Non-pigmented ciliary epithelial cell (primary cell): ENCODE measurements around the gene RUBCNL.
"Not testable (repeated sequence)": the region's sequence is repeated elsewhere in the genome, so short reads cannot be mapped to it uniquely, and the experiment has no call there.

Experiments
- DNase-seq: peaks from one replicate; pipeline ENCODE4 v3.0.0-alpha.2; 2010; ENCODE audit warnings: low read depth

Gene RUBCNL

GRCh38 chr13:46387064-46387851 is at the start of gene RUBCNL:
RUBCNL (minus strand) TSS chr13:46387252; CDS start chr13:46372475, 14,777 bp downstream.
- no peak for DNase-seq

- DNase-seq = not testable (repeated sequence)
Measured at GRCh38 chr13:46429558-46429957, 42.5 kb upstream of the RUBCNL start.

GRCh38 chr13:46405457-46405856 is 18.4 kb upstream of the RUBCNL start:
- no peak for DNase-seq

DNA sequence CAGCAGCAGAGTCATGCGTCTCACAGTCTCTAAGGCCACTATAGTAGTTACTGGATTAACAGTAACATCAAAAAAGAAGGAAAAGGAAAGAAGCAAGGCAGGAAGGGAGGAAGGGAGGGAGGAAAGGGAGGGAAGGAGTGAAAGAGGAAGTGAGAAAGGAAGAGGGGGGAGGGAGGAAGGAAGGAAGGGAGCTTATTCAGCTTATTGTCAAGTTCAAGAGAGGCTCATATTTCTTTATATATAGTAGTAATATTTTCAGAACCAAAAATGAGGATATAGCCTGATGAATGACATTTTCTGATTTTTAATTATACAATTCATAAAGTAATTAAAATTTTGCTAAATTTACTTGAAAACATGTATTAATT is 17.7 kb upstream of the RUBCNL start:
- DNase-seq = no peak

DNA sequence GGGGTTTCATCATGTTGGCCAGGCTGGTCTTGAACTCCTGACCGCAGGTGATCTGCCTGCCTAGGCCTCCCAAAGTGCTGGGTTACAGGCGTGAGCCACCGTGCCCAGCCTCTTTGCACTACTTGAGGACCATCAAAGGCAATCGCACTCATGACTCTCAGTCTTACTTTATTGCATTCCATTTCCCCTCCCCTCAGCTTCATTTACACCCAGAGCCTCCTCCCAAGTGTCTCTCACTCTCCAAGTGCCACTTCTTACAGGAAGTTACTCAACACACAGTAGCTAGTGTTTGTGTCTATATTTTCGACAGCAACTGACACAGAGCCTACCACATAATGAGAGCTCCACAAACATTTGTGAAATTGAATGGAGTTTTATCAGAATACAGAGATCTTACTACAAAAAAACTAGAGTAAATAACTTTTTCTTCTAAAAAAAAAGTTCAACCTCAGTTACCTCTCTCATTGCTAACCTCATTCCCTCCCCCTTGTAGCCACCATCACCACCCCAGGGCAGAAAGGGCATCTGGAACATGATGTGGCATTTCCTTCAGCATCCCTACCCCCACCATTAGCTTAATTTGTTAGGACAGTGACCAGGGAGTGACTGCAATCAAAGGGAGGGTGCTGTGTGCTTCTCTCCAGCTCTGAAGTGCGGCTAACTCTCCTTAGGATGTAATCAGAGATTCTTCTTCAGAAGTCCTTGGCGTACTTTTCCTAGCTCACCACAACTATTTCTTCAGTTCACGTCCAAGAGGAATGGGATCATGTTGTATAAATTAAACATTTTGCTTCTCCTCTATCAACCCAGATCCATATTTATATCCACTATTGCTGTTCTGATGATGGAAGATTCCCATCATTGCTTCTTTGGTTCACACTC is 17.0 kb upstream of the RUBCNL start:
- no peak for DNase-seq

DNA sequence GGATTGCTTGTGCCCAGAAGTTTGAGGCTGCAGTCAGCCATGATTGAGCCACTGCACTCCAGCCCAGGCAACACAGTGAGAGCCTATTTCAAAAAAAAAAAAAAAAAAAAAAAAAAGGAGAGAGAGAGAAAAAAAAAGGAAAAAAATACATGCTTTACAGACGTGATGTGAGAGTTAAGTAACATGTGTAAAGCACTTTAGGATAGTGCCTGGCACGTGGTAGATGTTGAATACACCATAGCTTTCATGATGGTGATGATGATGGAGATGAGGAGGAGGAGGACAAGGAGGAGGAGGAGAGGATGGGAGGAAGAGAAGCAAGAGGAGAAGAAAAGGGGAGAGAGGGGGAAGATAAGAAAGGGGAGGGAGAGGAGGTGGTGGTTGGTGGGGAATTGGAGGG is 15.1 kb upstream of the RUBCNL start:
- DNase-seq = no peak

- no peak for DNase-seq
Measured at GRCh38 chr13:46401432-46401831, 14.4 kb upstream of the RUBCNL start.

DNA sequence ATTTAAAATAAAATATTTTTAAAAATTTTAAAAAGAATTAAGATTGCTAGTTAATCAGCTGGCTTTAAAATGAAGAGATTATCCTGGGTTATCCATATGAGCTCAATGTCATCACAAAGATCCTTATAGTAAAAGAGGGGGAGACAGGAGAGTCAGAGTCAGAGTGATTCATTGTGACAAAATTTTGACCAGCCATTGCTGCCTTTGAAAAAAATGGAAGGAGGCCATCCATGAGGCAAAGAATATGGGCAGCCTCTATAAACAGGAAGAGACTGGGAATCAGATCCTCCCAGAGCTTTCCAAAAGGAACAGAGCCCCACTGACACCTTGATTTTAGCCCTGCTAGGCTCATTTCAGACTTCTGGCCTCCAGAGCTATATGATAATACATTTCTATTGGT is 9.3 kb upstream of the RUBCNL start:
- no peak for DNase-seq

DNA sequence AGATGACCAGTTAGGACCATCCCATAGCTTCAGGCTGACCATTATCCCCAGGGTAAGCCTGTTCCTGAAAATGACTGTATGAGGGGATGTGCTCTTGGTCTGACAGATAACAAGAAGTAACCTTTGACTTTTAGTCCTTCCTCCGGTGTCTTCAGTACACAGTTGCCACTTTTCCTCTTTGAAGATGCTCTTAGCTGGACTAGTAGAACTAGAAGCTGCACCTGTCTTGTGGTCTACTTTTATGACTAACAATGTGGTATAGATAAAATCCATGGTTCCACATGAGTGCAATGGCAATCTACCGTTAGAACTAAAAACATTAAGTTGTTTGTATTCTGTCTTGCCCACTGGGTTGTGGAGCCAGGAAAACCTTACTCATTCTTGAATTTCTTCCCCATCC is 5.9 kb upstream of the RUBCNL start:
- no peak for DNase-seq

GRCh38 chr13:46389457-46390451 is 2.7 kb upstream of the RUBCNL start:
- no peak for DNase-seq

GRCh38 chr13:46388846-46389245 is 1.8 kb upstream of the RUBCNL start:
- no peak for DNase-seq

GRCh38 chr13:46388308-46388707 is 1.3 kb upstream of the RUBCNL start:
- no peak for DNase-seq

DNA sequence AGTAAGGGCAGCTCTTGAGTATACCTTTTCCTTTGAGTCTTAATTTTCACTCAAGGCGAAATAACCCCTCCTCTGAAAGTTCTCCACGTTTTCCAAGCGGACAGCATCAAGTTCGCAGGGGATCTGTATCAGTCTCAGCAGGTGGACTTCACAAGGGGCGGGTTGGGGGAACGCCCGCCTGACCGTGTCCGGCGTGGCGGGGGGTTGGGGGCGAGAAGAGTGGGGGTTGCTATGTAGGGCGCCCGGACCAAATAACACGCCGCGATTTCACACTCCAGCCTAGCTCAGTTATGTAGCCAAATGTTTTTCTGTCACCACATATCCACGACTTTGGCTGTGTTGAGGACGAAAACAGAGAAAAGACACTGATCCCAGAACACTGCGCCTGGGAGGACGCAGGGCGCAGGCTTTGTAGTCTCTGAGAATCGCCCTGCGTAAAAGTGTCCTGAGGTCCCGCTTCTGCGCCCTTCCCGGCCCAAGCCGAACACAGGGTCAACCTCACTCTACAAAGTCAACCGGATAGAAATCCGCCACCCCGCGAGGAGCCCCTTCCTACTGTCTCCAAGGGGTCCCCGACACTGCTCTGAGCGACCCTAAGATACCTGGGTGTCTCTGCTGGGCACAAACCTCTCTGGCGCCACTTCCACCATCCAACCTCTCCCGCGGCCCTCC is 524 bp downstream of the RUBCNL start:
- no peak for DNase-seq

DNA sequence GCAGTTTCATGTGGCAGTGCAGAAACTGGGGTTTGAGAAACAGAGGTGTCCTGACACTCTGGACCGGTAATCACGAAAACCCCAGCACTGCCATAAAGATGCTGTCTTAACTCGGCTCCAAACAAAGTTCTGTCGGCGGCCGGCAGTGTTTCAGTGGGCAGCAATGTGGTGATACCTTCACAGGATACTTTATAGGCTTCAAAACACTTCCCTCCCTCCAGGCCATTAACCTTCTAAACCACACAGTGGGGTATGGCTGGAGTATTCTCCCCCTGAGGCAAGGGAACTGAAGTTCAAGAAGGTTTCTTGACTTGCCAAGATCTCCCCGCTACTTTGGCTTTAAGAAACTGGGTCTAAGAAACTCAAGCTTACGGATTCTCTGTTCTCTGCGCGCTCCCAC is 1.1 kb downstream of the RUBCNL start:
- DNase-seq = no peak

DNA sequence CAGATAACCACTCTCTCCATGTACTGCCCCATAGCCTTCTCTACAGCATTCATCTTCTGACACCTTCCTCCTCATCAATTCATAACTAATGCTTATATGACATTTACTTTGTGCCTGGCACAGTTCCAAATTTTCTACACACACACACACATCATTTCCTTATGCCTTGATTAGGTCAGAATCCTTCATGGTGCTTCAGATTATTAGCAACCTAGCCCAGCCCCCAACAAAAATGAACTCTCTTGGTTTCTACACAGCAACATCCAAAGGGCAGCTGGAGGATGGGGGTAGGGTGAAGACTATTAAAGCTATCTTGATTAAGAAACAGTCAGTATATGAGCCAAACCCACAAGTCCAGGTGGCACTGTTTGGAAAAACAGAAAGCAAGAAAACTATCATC is 3.7 kb downstream of the RUBCNL start:
- no peak for DNase-seq

DNA sequence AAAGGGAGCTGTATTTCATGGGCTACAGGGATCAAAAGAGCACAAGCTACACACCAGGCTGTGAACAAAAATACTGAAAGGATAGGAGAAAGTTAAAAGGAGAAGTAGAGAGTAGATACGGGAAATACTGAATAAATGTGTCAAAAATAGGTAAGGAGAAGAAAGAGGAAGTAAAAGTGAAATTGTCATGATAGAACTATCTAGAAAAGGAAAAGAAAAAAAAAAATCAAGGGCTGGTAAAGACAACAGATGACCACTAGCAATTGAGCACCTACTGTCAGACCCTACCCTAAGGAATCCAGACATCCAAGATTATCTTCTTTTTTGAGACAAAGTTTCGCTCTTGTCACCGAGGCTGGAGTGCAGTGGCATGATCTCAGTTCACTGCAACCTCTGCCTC is 4.8 kb downstream of the RUBCNL start:
- no peak for DNase-seq

- DNase-seq = no peak
Measured at GRCh38 chr13:46380242-46380641, 6.8 kb downstream of the RUBCNL start.

GRCh38 chr13:46379611-46380010 is 7.4 kb downstream of the RUBCNL start:
- no peak for DNase-seq

DNA sequence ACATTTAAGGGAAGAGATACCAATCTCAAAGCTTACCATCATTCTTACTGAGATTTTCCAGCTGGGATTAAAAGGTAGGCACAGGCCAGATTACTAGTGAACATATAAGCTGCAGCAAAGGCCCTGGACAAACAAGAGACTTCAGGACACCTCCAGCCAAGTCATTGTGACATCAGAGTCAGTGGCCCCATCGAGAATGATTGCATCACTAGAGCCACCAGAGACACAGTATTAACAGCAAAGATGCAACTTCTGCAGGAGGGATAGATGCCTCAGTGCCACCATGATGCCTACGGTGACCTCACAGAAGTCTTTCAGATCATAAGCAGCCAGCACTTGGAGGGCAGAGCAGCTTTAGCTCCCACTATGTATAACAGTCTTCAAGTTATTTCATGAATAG is 8.6 kb downstream of the RUBCNL start:
- DNase-seq = no peak

DNA sequence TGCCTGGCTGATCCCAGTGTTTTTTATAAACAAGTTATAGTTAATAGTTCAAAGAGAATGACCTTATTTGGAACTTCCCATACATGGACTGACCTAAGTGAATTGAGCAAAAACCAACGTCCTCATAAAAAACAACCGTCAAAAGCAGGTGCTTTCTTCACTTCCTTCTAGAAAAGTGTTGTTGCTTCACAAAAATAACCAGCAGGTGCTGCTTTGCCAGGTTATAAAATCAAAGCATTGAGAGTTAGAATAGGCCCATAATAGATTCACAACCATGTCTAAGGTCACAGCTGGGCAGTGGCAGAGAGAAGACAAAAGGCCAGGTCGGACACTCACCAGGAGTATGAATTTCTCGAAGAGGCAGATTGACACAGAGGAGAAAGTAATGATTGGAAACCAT is 9.5 kb downstream of the RUBCNL start:
- DNase-seq = no peak

GRCh38 chr13:46374710-46375109 is 12.3 kb downstream of the RUBCNL start:
- DNase-seq = no peak

DNA sequence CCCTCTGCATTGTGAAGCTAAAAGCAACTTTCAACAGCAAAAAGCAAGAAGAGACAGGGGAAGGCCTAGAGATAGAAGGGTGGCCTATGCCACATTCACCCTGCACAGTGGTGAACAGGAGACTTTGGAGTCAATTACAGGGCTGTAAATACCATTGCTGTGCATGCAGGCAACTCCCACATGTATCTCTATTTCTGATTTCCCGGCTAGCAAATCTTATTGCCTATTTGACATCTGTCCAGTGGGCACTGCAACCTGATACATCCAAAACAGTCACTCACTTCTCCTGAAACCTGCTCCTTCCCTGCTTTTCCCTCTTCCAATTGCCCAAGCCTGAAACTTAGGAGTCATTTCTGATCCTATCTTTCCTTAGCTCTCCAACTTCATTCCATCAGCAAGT is 13.4 kb downstream of the RUBCNL start:
- no peak for DNase-seq
